Breast epithelium (tissue), 4 donors: Measurements from ENCODE around the gene PRDM16. TPM values are rescaled to one million over a fixed set of nuclear protein-coding genes. Genes with fewer than 3 reads are reported as not detected.

ENCODE experiments used
- DNase-seq, 2 donors: peaks; one replicate each; pipeline ENCODE4 v3.0.0-alpha.2; 2019; ENCODE audit warnings: low spot score in 2 of 2
- H3K27ac ChIP-seq, 2 donors: fragments of 200-600 bp; sonication (generic) in 1 of 2; one replicate each; pipeline ENCODE4 v1.5.1; 2016 to 2019; ENCODE audit warnings: mild to moderate bottlenecking in 1 of 2
- H3K27me3 ChIP-seq, 2 donors: fragments of 200-600 bp; sonication (generic) in 1 of 2; one replicate each; pipeline versions ENCODE4 v1.5.1 to v1.6.0; 2017 to 2019; ENCODE audit warnings: control low read depth in 1 of 2, mild to moderate bottlenecking in 1 of 2
- H3K36me3 ChIP-seq: fragments of 200-600 bp; one replicate; pipeline ENCODE4 v1.5.1; 2019
- H3K4me1 ChIP-seq, 2 donors: fragments of 200-600 bp; sonication (generic); one replicate each; pipeline ENCODE4 v1.5.1; 2016 to 2019; ENCODE audit warnings: control low read depth in 1 of 2
- H3K4me3 ChIP-seq, 3 donors: fragments of 200-600 bp; sonication (generic); 1 replicate in 2 of 3; 2 replicates in 1 of 3; pipeline ENCODE4 v1.5.1; 2016 to 2019; ENCODE audit warnings: mild to moderate bottlenecking in 3 of 3, moderate library complexity in 2 of 3
- H3K9me3 ChIP-seq, 2 donors: fragments of 200-600 bp; sonication (generic) in 1 of 2; one replicate each; pipeline ENCODE4 v1.5.1; 2016 to 2019; ENCODE audit warnings: control low read depth in 1 of 2
- CTCF ChIP-seq, 3 donors: fragments of 450-650 bp; IDR thresholded peaks; one replicate each; pipeline ENCODE4 v1.5.1; 2016 to 2017; ENCODE audit warnings: antibody characterized with exemption in 3 of 3, mild to moderate bottlenecking in 3 of 3, moderate library complexity in 3 of 3
- POLR2A ChIP-seq: fragments of 450-650 bp; IDR thresholded peaks from one replicate; pipeline ENCODE4 v1.6.1; 2016; ENCODE audit warnings: antibody characterized with exemption, mild to moderate bottlenecking, moderate library complexity
- POLR2AphosphoS5 ChIP-seq, 3 donors: sonication (generic); formaldehyde crosslinking; IDR thresholded peaks; one replicate each; pipeline ENCODE4 v1.6.1; 2017; ENCODE audit warnings: antibody characterized with exemption in 3 of 3
- intact Hi-C: fragments of 100-400 bp; cut with DNase I; formaldehyde crosslinking; loops from one replicate; pipeline ENCODE4 v1.15.1; 2023; ENCODE audit warnings: low total_unique reads
- total RNA-seq, 3 donors: library from RNA; depleted of rRNA; stranded (reverse); fragments of >200 nt; gene quantifications; one replicate each; pipeline ENCODE4 v1.1.0, GENCODE V29; 2016

Gene PRDM16
- total RNA-seq, 3 donors from 2014 or later = 0.48 to 3.8 (median 3.6) TPM

- Histone ChIP-seq H3K27me3 (peaks cover 0 to 62% of the 10 kb centered on the region in 2 donors), H3K4me1 (no peaks in the 10 kb centered on the region), H3K27ac (no peak overlapping the region), H3K4me3 (no peak overlapping the region), H3K36me3 (no peaks in the 10 kb centered on the region), H3K9me3 (no peaks in the 10 kb centered on the region)
- intact Hi-C loops = no loop called here
- no peak for TF ChIP-seq CTCF (IDR thresholded peaks at IDR 0.05)
- TF ChIP-seq POLR2A = no peak
- TF ChIP-seq POLR2AphosphoS5 (IDR thresholded peaks at IDR 0.05) = no peak
- peak in 1 of 2 donors; percentile 39 for DNase-seq
These were observed 14.5 kb upstream of the PRDM16 start for GRCh38 chr1:3054474-3054873.

- DNase-seq = peak in 1 of 2 donors; percentile 31
- intact Hi-C loops = no loop called here
- TF ChIP-seq CTCF (IDR thresholded peaks at IDR 0.05) (no peak), POLR2AphosphoS5 (IDR thresholded peaks at IDR 0.05) (no peak), POLR2A (no peak)
- no peaks in the 10 kb centered on the region for H3K36me3 ChIP-seq
- H3K4me3 ChIP-seq = no peak overlapping the region
- H3K27ac ChIP-seq = no peak overlapping the region
- H3K9me3 ChIP-seq = no peaks in the 10 kb centered on the region
- H3K27me3 ChIP-seq = peaks cover 0 to 57% of the 10 kb centered on the region in 2 donors
- H3K4me1 ChIP-seq = no peaks in the 10 kb centered on the region
These were observed 14.0 kb upstream of the PRDM16 start for GRCh38 chr1:3055051-3055450.

GRCh38 chr1:3056641-3057040, 12.4 kb upstream of the PRDM16 start:
- intact Hi-C loops = no loop called here
- peak in 1 of 2 donors; percentile 39 for DNase-seq
- TF ChIP-seq POLR2AphosphoS5 (IDR thresholded peaks at IDR 0.05) (no peak), POLR2A (no peak), CTCF (IDR thresholded peaks at IDR 0.05) (no peak)
- Histone ChIP-seq H3K4me1 (no peaks in the 10 kb centered on the region), H3K4me3 (no peak overlapping the region), H3K27ac (no peak overlapping the region), H3K27me3 (peaks cover 0 to 62% of the 10 kb centered on the region in 2 donors), H3K36me3 (no peaks in the 10 kb centered on the region), H3K9me3 (no peaks in the 10 kb centered on the region)

GRCh38 chr1:3058263-3059030, 10.6 kb upstream of the PRDM16 start:
- intact Hi-C loops = no loop called here
- H3K4me3 ChIP-seq = no peak overlapping the region
- no peaks in the 10 kb centered on the region for H3K9me3 ChIP-seq
- peaks cover 3 to 64% of the 10 kb centered on the region in 2 donors for H3K27me3 ChIP-seq
- no peak for TF ChIP-seq CTCF (IDR thresholded peaks at IDR 0.05)
- TF ChIP-seq POLR2AphosphoS5 (IDR thresholded peaks at IDR 0.05) = no peak
- no peak for TF ChIP-seq POLR2A
- H3K4me1 ChIP-seq = no peaks in the 10 kb centered on the region
- peak in 1 of 2 donors; percentile 15 for DNase-seq
- no peak overlapping the region for H3K27ac ChIP-seq
- no peaks in the 10 kb centered on the region for H3K36me3 ChIP-seq

- no peak overlapping the region for H3K27ac ChIP-seq
- peaks cover 6 to 65% of the 10 kb centered on the region in 2 donors for H3K27me3 ChIP-seq
- intact Hi-C loops = no loop called here
- H3K4me3 ChIP-seq = no peak overlapping the region
- peaks cover 5 to 8% of the 10 kb centered on the region in 2 donors for H3K4me1 ChIP-seq
- H3K9me3 ChIP-seq = no peaks in the 10 kb centered on the region
- no peak for TF ChIP-seq POLR2A
- no peaks in the 10 kb centered on the region for H3K36me3 ChIP-seq
- DNase-seq = no peak
These were observed 8.9 kb upstream of the PRDM16 start for GRCh38 chr1:3060127-3060526.
